ENCODE measurements around the gene GRIK4. TPM values are rescaled to one million over a fixed set of nuclear protein-coding genes. Genes with fewer than 3 reads are reported as not detected.
A peak's percentile ranks its signal among the peaks of the same experiment; 100 is the strongest.

GRIK4 gene
- total and polyA plus RNA-seq, 4 donors: 0.41 to 4.9 (median 1.7) TPM

- no peak for TF ChIP-seq CTCF (IDR thresholded peaks at IDR 0.05; ENCODE audit: control extremely low read depth, extremely low read depth)
- WGBS, 2 donors: 63 to 85% methylated on average over 6 of the region's 6 CpGs
- DNase-seq (peak in 2 of 3 donors; percentile 14 to 37), ATAC-seq (ENCODE audit: insufficient read depth, low FRiP score) (no peak)
- no peak overlapping the region for H3K9ac ChIP-seq (ENCODE audit: insufficient read depth in 1 of 2, low read length in 2 of 2)
- H3K4me1 ChIP-seq (ENCODE audit: control insufficient read depth in 5 of 5, insufficient read depth in 5 of 5, low read length in 5 of 5): peaks cover 0 to 3% (median 0%) of the 10 kb centered on the region in 5 donors
- peaks cover 0 to 3% (median 0%) of the 10 kb centered on the region in 4 donors for H3K9me3 ChIP-seq (ENCODE audit: control insufficient read depth in 4 of 4, insufficient read depth in 3 of 4, low read length in 3 of 4)
- no peak overlapping the region for H3K27ac ChIP-seq (ENCODE audit: low read depth in 1 of 2, low read length in 1 of 2)
- peaks cover 0 to 4% (median 0%) of the 10 kb centered on the region in 4 donors for H3K36me3 ChIP-seq (ENCODE audit: control insufficient read depth in 4 of 4, insufficient read depth in 4 of 4, low read length in 4 of 4)
- peaks cover 0 to 5% (median 0%) of the 10 kb centered on the region in 3 donors for H3K27me3 ChIP-seq (ENCODE audit: control insufficient read depth in 3 of 3, insufficient read depth in 3 of 3, low read length in 2 of 3)
- no peak overlapping the region for H3K4me3 ChIP-seq
These were observed 137.2 kb downstream of the GRIK4 start for GRCh38 chr11:120648771-120649170.

- Histone ChIP-seq H3K9me3 (ENCODE audit: control insufficient read depth in 4 of 4, insufficient read depth in 3 of 4, low read length in 3 of 4) (peaks cover 0 to 3% (median 0%) of the 10 kb centered on the region in 4 donors), H3K9ac (ENCODE audit: insufficient read depth in 1 of 2, low read length in 2 of 2) (no peak overlapping the region), H3K4me1 (ENCODE audit: control insufficient read depth in 5 of 5, insufficient read depth in 5 of 5, low read length in 5 of 5) (peaks cover 0 to 3% (median 0%) of the 10 kb centered on the region in 5 donors), H3K4me3 (no peak overlapping the region), H3K36me3 (ENCODE audit: control insufficient read depth in 4 of 4, insufficient read depth in 4 of 4, low read length in 4 of 4) (peaks cover 0 to 5% (median 0%) of the 10 kb centered on the region in 4 donors), H3K27ac (ENCODE audit: low read depth in 1 of 2, low read length in 1 of 2) (no peak overlapping the region), H3K27me3 (ENCODE audit: control insufficient read depth in 3 of 3, insufficient read depth in 3 of 3, low read length in 2 of 3) (peaks cover 0 to 5% (median 0%) of the 10 kb centered on the region in 3 donors)
- no peak for TF ChIP-seq CTCF (IDR thresholded peaks at IDR 0.05; ENCODE audit: control extremely low read depth, extremely low read depth)
- 27 to 43% methylated on average over 5 of the region's 5 CpGs for WGBS, 2 donors
- DNase-seq (no peak), ATAC-seq (ENCODE audit: insufficient read depth, low FRiP score) (no peak)
These were observed 137.8 kb downstream of the GRIK4 start for GRCh38 chr11:120649316-120649715.

GRCh38 chr11:120651396-120651795, 139.8 kb downstream of the GRIK4 start:
- ATAC-seq (ENCODE audit: insufficient read depth, low FRiP score) (no peak), DNase-seq (no peak)
- no peaks in the 10 kb centered on the region for H3K9me3 ChIP-seq (ENCODE audit: control insufficient read depth in 4 of 4, insufficient read depth in 3 of 4, low read length in 3 of 4)
- H3K27ac ChIP-seq (ENCODE audit: low read depth in 1 of 2, low read length in 1 of 2): no peak overlapping the region
- 82% methylated on average over 3 of the region's 3 CpGs for WGBS, 2 donors
- H3K36me3 ChIP-seq (ENCODE audit: control insufficient read depth in 4 of 4, insufficient read depth in 4 of 4, low read length in 4 of 4): peaks cover 0 to 5% (median 0%) of the 10 kb centered on the region in 4 donors
- H3K4me1 ChIP-seq (ENCODE audit: control insufficient read depth in 5 of 5, insufficient read depth in 5 of 5, low read length in 5 of 5): peaks cover 0 to 3% (median 0%) of the 10 kb centered on the region in 5 donors
- peaks cover 0 to 3% (median 0%) of the 10 kb centered on the region in 3 donors for H3K27me3 ChIP-seq (ENCODE audit: control insufficient read depth in 3 of 3, insufficient read depth in 3 of 3, low read length in 2 of 3)
- no peak for TF ChIP-seq CTCF (IDR thresholded peaks at IDR 0.05; ENCODE audit: control extremely low read depth, extremely low read depth)
- H3K9ac ChIP-seq (ENCODE audit: insufficient read depth in 1 of 2, low read length in 2 of 2): no peak overlapping the region
- H3K4me3 ChIP-seq: no peak overlapping the region

- no peak for DNase-seq
- no peak overlapping the region for H3K9ac ChIP-seq (ENCODE audit: insufficient read depth in 1 of 2, low read length in 2 of 2)
- no peak overlapping the region for H3K4me3 ChIP-seq
- peaks cover 0 to 3% (median 0%) of the 10 kb centered on the region in 5 donors for H3K4me1 ChIP-seq (ENCODE audit: control insufficient read depth in 5 of 5, insufficient read depth in 5 of 5, low read length in 5 of 5)
- H3K9me3 ChIP-seq (ENCODE audit: control insufficient read depth in 4 of 4, insufficient read depth in 3 of 4, low read length in 3 of 4): no peaks in the 10 kb centered on the region
- no peak for TF ChIP-seq CTCF (IDR thresholded peaks at IDR 0.05; ENCODE audit: control extremely low read depth, extremely low read depth)
- H3K27me3 ChIP-seq (ENCODE audit: control insufficient read depth in 3 of 3, insufficient read depth in 3 of 3, low read length in 2 of 3): peaks cover 0 to 3% (median 0%) of the 10 kb centered on the region in 3 donors
- 71 to 76% methylated on average over 6 of the region's 6 CpGs for WGBS, 2 donors
- H3K27ac ChIP-seq (ENCODE audit: low read depth in 1 of 2, low read length in 1 of 2): no peak overlapping the region
- peaks cover 0 to 5% (median 0%) of the 10 kb centered on the region in 4 donors for H3K36me3 ChIP-seq (ENCODE audit: control insufficient read depth in 4 of 4, insufficient read depth in 4 of 4, low read length in 4 of 4)
- no peak for ATAC-seq (ENCODE audit: insufficient read depth, low FRiP score)
These were observed 140.3 kb downstream of the GRIK4 start for GRCh38 chr11:120651836-120652235.

All from lung (tissue), 12 donors.